Measurements from ENCODE around the gene ZYG11B.
A peak's percentile ranks its signal among the peaks of the same experiment; 100 is the strongest.
"Not testable (repeated sequence)": the region's sequence is repeated elsewhere in the genome, so short reads cannot be mapped to it uniquely, and the experiment has no call there.

The ZYG11B gene

GRCh38 chr1:52693843-52694242 lies 32.4 kb upstream of the ZYG11B start:
- Mint-ChIP-seq H3K4me1 (ENCODE audit: low read depth) (peaks cover 39% of the 10 kb centered on the region), H3K27ac (no peak overlapping the region), H3K4me3 (no peak overlapping the region), H3K36me3 (ENCODE audit: low read depth) (peaks cover 45% of the 10 kb centered on the region), H3K9me3 (no peaks in the 10 kb centered on the region), H3K27me3 (no peaks in the 10 kb centered on the region)
- intact Hi-C loops (cut with micrococcal nuclease) = no loop called here

GRCh38 chr1:52695627-52696026 lies 30.6 kb upstream of the ZYG11B start:
- no peaks in the 10 kb centered on the region for H3K9me3 Mint-ChIP-seq

DNA sequence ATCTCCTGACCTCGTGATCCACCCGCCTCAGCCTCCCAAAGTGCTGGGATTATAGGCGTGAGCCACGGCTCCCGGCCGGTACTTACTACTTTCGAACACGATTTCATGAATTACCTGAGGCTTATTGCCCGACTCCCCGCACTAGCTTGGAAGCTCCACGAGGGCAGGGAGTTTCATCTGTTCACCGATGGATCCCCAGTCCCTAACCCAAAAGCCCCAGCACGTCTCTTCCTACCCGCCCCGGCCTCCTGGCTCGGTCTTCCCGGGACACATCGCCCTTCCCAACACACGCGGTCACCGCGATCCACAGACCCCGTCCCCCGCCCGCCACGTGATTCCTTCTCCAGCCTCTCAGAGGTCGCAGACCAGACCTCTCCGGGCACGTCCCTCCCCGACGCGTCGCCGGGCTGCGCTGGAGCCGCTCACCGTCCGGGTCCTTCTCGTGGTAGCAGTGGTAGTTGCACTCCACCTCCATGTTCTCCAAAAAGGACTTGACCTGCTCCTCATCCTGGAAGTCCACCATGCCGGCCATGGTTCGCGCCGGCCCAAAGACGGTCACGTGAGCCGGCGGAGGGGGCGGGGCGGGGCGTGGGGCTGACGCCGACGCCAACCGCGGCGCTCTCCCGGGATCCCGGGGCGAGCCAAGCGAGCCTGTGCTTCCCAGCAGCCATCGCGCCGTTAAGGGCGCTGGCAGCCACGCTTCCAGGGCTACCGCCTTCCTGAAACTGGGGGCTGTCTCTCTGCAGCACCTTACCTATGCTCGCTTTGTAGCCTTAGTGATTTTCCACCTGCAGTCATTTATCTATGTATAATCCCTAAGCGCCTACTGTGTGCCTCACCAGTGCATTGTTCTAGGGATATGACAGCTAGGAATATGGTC lies 28.2 kb upstream of the ZYG11B start, which contains the start of gene COA7:
TSS of gene COA7 (minus strand) at position 553 of the 880 bp plus-strand sequence. CDS start at position 532, 21 bp downstream.
- Mint-ChIP-seq H3K27me3 (peaks cover 2% of the 10 kb centered on the region), H3K4me3 (peak within 1 kb of the TSS; percentile 89), H3K27ac (peak within 1 kb of the TSS; percentile 88), H3K36me3 (ENCODE audit: low read depth) (peaks cover 12% of the 10 kb centered on the region), H3K9me3 (no peaks in the 10 kb centered on the region), H3K4me1 (ENCODE audit: low read depth) (peaks cover 32% of the 10 kb centered on the region)
- intact Hi-C loops (cut with micrococcal nuclease) = no loop called here

More at GRCh38 chr1:52695627-52696026, 30.6 kb upstream of the ZYG11B start:
- intact Hi-C loops (cut with micrococcal nuclease) = no loop called here
- H3K4me3 Mint-ChIP-seq = no peak overlapping the region
- peaks cover 2% of the 10 kb centered on the region for H3K27me3 Mint-ChIP-seq
- H3K27ac Mint-ChIP-seq = peak overlapping the region; percentile 1
- H3K4me1 Mint-ChIP-seq (ENCODE audit: low read depth) = peaks cover 39% of the 10 kb centered on the region
- peaks cover 33% of the 10 kb centered on the region for H3K36me3 Mint-ChIP-seq (ENCODE audit: low read depth)

DNA sequence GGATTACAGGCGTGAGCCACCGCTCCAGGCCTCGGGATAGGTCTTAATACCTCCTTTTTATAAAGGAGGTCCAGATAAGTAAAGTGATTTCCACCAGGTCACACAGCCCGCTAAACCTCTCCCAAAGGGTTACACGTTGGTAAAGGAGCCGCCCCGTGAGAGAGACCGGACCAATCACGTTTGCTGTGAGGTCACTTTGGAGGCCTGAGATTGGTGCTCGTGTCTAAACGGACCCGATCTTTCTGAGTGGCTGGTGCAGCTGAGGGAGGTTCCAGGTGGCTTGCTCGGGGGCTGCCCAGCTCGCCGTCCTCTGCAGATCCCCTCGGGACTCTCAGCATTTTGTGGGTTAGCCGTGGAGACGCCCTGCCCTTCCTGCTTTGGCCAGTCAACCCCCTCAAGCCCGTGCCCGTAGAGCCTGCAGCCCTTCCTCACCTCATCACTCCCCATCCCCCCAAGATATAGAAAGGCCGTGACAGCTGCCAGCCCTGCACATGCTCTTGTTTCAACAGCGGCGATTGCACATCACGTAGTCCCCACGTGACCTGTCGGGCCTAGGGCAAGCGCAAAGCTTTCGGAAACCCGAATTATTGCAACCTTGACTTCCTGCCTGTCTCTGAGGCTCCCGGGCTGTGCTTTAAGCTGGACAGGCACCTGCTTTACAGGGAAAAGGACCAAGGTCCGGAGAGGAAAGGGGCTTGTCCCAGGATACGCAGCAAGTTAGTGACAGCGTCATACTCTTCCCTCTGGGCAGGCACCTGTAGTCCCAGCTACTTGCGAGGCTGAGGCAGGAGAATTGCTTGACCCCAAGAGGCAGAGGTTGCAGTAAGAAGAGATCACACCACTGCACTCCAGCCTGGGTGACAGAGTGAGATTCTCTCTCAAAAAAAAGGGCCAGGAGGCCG lies 23.1 kb upstream of the ZYG11B start:
- intact Hi-C loops (cut with micrococcal nuclease) = no loop called here
- Mint-ChIP-seq H3K9me3 (no peaks in the 10 kb centered on the region), H3K36me3 (ENCODE audit: low read depth) (peaks cover 8% of the 10 kb centered on the region), H3K27ac (peak overlapping the region; percentile 98), H3K4me1 (ENCODE audit: low read depth) (peaks cover 35% of the 10 kb centered on the region), H3K27me3 (peaks cover 2% of the 10 kb centered on the region), H3K4me3 (peak overlapping the region; percentile 98)

DNA sequence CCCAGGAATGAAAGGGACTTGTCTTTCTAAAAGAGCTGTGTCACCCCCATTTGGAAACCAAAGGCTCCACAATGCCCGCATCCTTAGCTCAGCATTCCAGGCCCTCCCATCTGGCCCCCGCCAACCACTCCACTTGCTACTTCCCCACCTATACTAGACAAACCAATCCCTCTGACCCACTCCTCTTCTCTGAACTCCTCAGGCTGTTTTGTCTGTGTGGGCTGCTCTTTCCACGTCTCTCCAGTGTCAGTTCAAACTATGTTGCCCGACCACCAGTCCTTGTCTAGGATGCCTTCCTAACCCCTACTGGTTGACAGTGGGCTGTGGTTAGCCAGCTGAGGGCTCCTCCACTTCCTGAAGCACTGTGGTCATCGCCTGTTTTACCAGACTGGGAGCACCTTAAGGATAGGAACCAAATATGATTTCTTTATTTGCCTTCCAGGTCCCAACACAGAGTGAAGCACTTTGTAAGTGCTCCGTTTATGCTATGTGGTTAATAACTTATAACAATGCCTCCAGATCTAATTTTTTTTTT lies 20.1 kb upstream of the ZYG11B start:
- Mint-ChIP-seq H3K27me3 (peaks cover 1% of the 10 kb centered on the region), H3K4me3 (no peak overlapping the region), H3K27ac (peak overlapping the region; percentile 78), H3K36me3 (ENCODE audit: low read depth) (peaks cover 6% of the 10 kb centered on the region), H3K9me3 (no peaks in the 10 kb centered on the region), H3K4me1 (ENCODE audit: low read depth) (peaks cover 45% of the 10 kb centered on the region)
- intact Hi-C loops (cut with micrococcal nuclease) = no loop called here

GRCh38 chr1:52706941-52707926 lies 19.0 kb upstream of the ZYG11B start:
- intact Hi-C loops (cut with micrococcal nuclease) = no loop called here
- Mint-ChIP-seq H3K27me3 (peaks cover 1% of the 10 kb centered on the region), H3K27ac (peak overlapping the region; percentile 78), H3K4me3 (peak overlapping the region; percentile 52), H3K4me1 (ENCODE audit: low read depth) (peaks cover 45% of the 10 kb centered on the region), H3K9me3 (no peaks in the 10 kb centered on the region), H3K36me3 (ENCODE audit: low read depth) (peaks cover 6% of the 10 kb centered on the region)

- peaks cover 40% of the 10 kb centered on the region for H3K4me1 Mint-ChIP-seq (ENCODE audit: low read depth)
- intact Hi-C loops (cut with micrococcal nuclease) = no loop called here
- peaks cover 1% of the 10 kb centered on the region for H3K27me3 Mint-ChIP-seq
- H3K27ac Mint-ChIP-seq = peak overlapping the region; percentile 78
- H3K4me3 Mint-ChIP-seq = peak overlapping the region; percentile 52
- no peaks in the 10 kb centered on the region for H3K9me3 Mint-ChIP-seq
- peaks cover 4% of the 10 kb centered on the region for H3K36me3 Mint-ChIP-seq (ENCODE audit: low read depth)
Observed at GRCh38 chr1:52707927-52708655, 18.2 kb upstream of the ZYG11B start.

- peaks cover 32% of the 10 kb centered on the region for H3K4me1 Mint-ChIP-seq (ENCODE audit: low read depth)
- no peaks in the 10 kb centered on the region for H3K9me3 Mint-ChIP-seq
- H3K27ac Mint-ChIP-seq = no peak overlapping the region
- H3K27me3 Mint-ChIP-seq = peaks cover 1% of the 10 kb centered on the region
- H3K4me3 Mint-ChIP-seq = no peak overlapping the region
- no peaks in the 10 kb centered on the region for H3K36me3 Mint-ChIP-seq (ENCODE audit: low read depth)
- intact Hi-C loops (cut with micrococcal nuclease) = no loop called here
Observed at GRCh38 chr1:52709016-52709415, 17.2 kb upstream of the ZYG11B start.

DNA sequence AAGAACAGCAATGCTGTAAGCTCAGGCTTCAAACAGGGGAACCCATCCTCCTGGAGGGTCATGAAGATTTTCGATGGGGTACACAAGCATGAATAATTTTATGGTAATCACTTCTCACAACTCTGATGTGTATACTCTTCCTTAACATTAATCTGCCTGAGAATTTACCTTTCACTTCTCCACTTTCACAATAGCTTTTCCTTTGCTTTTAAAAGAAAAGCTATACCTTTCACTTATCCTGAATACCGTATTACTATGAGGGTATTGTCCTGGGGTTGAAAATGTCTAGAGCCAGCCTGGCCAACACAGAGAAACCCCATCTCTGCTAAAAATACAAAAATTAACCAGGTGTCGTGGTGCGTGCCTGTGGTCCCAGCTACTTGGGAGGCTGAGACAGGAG lies 12.7 kb upstream of the ZYG11B start:
- Mint-ChIP-seq H3K9me3 (no peaks in the 10 kb centered on the region), H3K4me3 (no peak overlapping the region), H3K36me3 (ENCODE audit: low read depth) (no peaks in the 10 kb centered on the region), H3K4me1 (ENCODE audit: low read depth) (peaks cover 5% of the 10 kb centered on the region), H3K27me3 (peaks cover 1% of the 10 kb centered on the region), H3K27ac (no peak overlapping the region)
- intact Hi-C loops (cut with micrococcal nuclease) = no loop called here

- H3K4me1 Mint-ChIP-seq (ENCODE audit: low read depth); H3K4me3 Mint-ChIP-seq; H3K9me3 Mint-ChIP-seq; H3K27ac Mint-ChIP-seq; H3K27me3 Mint-ChIP-seq; H3K36me3 Mint-ChIP-seq (ENCODE audit: low read depth); intact Hi-C loops (cut with micrococcal nuclease): not testable (repeated sequence)
Observed at GRCh38 chr1:52715296-52715695, 11.0 kb upstream of the ZYG11B start.

DNA sequence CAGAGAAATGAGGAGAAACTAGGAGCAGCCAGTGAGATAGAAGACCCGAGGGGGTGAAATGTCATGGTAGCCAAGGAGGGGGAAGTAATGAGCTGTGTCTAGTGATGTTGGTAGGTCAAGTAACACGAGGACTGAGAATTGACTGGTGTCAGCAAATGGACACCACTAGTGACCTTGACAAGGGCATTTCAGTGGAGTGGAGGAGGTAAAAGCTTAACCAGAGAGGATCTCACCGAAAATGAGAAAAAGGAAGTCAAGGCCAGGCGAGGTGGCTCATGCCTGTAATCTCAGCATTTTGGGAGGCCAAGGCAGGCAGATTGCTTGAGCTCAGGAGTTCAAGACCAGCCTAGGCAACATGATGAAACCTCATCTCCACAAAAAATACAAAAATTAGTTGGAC lies 3.0 kb upstream of the ZYG11B start:
- Mint-ChIP-seq H3K36me3 (ENCODE audit: low read depth) (peaks cover 9% of the 10 kb centered on the region), H3K27ac (peak overlapping the region; percentile 22), H3K27me3 (peaks cover 4% of the 10 kb centered on the region), H3K4me3 (no peak overlapping the region), H3K9me3 (no peaks in the 10 kb centered on the region), H3K4me1 (ENCODE audit: low read depth) (peaks cover 33% of the 10 kb centered on the region)
- intact Hi-C loops (cut with micrococcal nuclease) = no loop called here

DNA sequence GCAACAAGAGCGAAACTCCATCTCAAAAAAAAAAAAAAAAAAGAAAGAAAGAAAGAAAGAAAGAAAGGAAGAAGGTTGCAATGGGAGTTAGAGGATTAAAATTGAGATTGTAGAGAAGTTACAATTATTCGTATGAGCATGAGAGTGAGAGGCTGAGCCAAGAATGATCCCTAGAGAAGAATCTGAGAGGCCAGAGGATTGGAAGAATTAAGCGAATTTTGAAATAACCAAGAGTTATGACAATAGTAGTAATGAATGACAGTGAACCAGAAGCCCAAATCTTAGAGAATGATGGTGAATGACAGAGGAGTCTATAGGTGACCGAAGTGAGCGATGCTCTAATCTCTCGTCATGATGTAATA lies 369 bp upstream of the ZYG11B start:
- Mint-ChIP-seq H3K4me1 (ENCODE audit: low read depth) (peaks cover 50% of the 10 kb centered on the region), H3K27ac (no peak overlapping the region), H3K9me3 (no peaks in the 10 kb centered on the region), H3K4me3 (peak overlapping the region; percentile 51), H3K36me3 (ENCODE audit: low read depth) (peaks cover 17% of the 10 kb centered on the region), H3K27me3 (peaks cover 4% of the 10 kb centered on the region)
- intact Hi-C loops (cut with micrococcal nuclease) = no loop called here
